Stimulated activated CD8-positive, alpha-beta memory T cell treated with anti-CD3 and anti-CD28 coated beads, Interleukin-15, amount 100 ng/mL, for 24 hours (primary cell): ENCODE measurements around the gene CTSW.

ENCODE experiments used
- DNase-seq: peaks from one replicate; pipeline ENCODE4 v3.0.0-alpha.2; 2020; ENCODE audit warnings: low read depth

The CTSW gene

GRCh38 chr11:65928667-65929066, 49.0 kb downstream of the CTSW start:
- DNase-seq = no peak

GRCh38 chr11:65931773-65932557, 52.3 kb downstream of the CTSW start:
- DNase-seq = no peak

DNA sequence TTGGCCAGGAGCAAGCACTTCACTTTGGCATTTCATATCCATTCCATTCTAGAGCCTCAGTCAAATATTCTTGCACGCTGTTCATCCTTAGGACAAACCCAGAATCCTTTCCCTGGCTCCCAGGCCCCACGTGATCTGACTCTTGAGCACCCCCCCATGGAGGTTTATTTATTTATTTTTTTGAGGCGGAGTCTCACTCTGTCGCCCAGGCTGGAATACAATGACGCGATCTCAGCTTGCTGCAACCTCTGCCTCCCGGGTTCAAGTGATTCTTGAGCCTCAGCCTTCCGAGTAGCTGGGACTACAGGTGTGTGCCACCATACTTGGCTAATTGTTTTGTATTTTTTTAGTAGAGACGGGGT, 52.9 kb downstream of the CTSW start:
- DNase-seq = no peak
